MM.1S (cell line): Measurements from ENCODE around the gene SKAP2.

ENCODE experiments used
- CTCF ChIP-seq: fragments of 300-600 bp; sonication (generic); IDR thresholded peaks from 2 replicates; pipeline ENCODE4 v1.5.1; 2016; ENCODE audit warnings: antibody characterized with exemption, low read length, mixed read lengths
- EZH2 ChIP-seq: fragments of 300-600 bp; sonication (generic); optimal IDR thresholded peaks from 2 replicates; pipeline ENCODE3; 2017; ENCODE audit warnings: low read depth, mild to moderate bottlenecking, antibody characterized with exemption, low read length, mixed read lengths
- EZH2phosphoT487 ChIP-seq: fragments of 300-600 bp; sonication (generic); IDR thresholded peaks from 2 replicates; pipeline ENCODE4 v1.6.1; 2018; ENCODE audit warnings: antibody characterized with exemption, low read length

- no peak for TF ChIP-seq CTCF
- TF ChIP-seq EZH2, result no peak
- no peak for TF ChIP-seq EZH2phosphoT487
These were observed 245.9 kb downstream of the SKAP2 start for GRCh38 chr7:26618449-26618848.
